Stimulated activated CD8-positive, alpha-beta memory T cell treated with anti-CD3 and anti-CD28 coated beads, Interleukin-12 subunit alpha, Interleukin-12 subunit beta, amount 100 ng/mL, for 1 hour (primary cell): Measurements from ENCODE around the gene ITCH.
"Not testable (repeated sequence)": the region's sequence is repeated elsewhere in the genome, so short reads cannot be mapped to it uniquely, and the experiment has no call there.

ENCODE experiments used
- DNase-seq: peaks from one replicate; pipeline ENCODE4 v3.0.0-alpha.2; 2020; ENCODE audit warnings: low read depth

The ITCH gene

GRCh38 chr20:34382877-34383455 is 19.9 kb downstream of the ITCH start:
- not testable (repeated sequence) for DNase-seq

GRCh38 chr20:34385464-34385863 is 22.4 kb downstream of the ITCH start:
- no peak for DNase-seq

- DNase-seq, result no peak
Measured at GRCh38 chr20:34388000-34388399, 24.9 kb downstream of the ITCH start.

- no peak for DNase-seq
Measured at GRCh38 chr20:34388678-34389077, 25.6 kb downstream of the ITCH start.

GRCh38 chr20:34389206-34389953 is 26.3 kb downstream of the ITCH start:
- DNase-seq, result no peak

- DNase-seq, result no peak
Measured at GRCh38 chr20:34389954-34390555, 27.0 kb downstream of the ITCH start.

- no peak for DNase-seq
Measured at GRCh38 chr20:34396408-34396807, 33.3 kb downstream of the ITCH start.

GRCh38 chr20:34397096-34397495 is 34.0 kb downstream of the ITCH start:
- no peak for DNase-seq

- not testable (repeated sequence) for DNase-seq
Measured at GRCh38 chr20:34400776-34401175, 37.7 kb downstream of the ITCH start.

GRCh38 chr20:34401741-34402455 is 38.8 kb downstream of the ITCH start:
- no peak for DNase-seq

GRCh38 chr20:34402461-34402860 is 39.4 kb downstream of the ITCH start:
- no peak for DNase-seq

GRCh38 chr20:34403063-34403827 is 40.2 kb downstream of the ITCH start:
- no peak for DNase-seq

- DNase-seq, result no peak
Measured at GRCh38 chr20:34403908-34404307, 40.8 kb downstream of the ITCH start.

GRCh38 chr20:34404803-34405202 is 41.7 kb downstream of the ITCH start:
- DNase-seq, result no peak

- not testable (repeated sequence) for DNase-seq
Measured at GRCh38 chr20:34405247-34405651, 42.2 kb downstream of the ITCH start.

GRCh38 chr20:34405942-34406341 is 42.9 kb downstream of the ITCH start:
- not testable (repeated sequence) for DNase-seq

- DNase-seq, result no peak
Measured at GRCh38 chr20:34407962-34408474, 44.9 kb downstream of the ITCH start.

GRCh38 chr20:34410336-34410735 is 47.3 kb downstream of the ITCH start:
- no peak for DNase-seq

GRCh38 chr20:34412453-34412852 is 49.4 kb downstream of the ITCH start:
- no peak for DNase-seq

GRCh38 chr20:34414525-34414924 is 51.5 kb downstream of the ITCH start:
- not testable (repeated sequence) for DNase-seq

GRCh38 chr20:34415079-34415478 is 52.0 kb downstream of the ITCH start:
- no peak for DNase-seq

GRCh38 chr20:34420146-34420545 is 57.1 kb downstream of the ITCH start:
- no peak for DNase-seq
